HG03095 (cell line): ENCODE measurements around the gene ALG1.

ENCODE experiments used
- ATAC-seq: cut with Tn5 transposase; IDR thresholded peaks from one replicate; pipeline ENCODE4 v1.9.1; 2021; ENCODE audit warnings: moderate library complexity; ENCODE audit not compliant: unreplicated experiment

ALG1 gene

GRCh38 chr16:5071681-5072333 is at the start of gene ALG1:
TSS of gene ALG1 (plus strand) at chr16:5071843. CDS start at chr16:5071850, 7 bp downstream.
- ATAC-seq = peak; percentile 77

DNA sequence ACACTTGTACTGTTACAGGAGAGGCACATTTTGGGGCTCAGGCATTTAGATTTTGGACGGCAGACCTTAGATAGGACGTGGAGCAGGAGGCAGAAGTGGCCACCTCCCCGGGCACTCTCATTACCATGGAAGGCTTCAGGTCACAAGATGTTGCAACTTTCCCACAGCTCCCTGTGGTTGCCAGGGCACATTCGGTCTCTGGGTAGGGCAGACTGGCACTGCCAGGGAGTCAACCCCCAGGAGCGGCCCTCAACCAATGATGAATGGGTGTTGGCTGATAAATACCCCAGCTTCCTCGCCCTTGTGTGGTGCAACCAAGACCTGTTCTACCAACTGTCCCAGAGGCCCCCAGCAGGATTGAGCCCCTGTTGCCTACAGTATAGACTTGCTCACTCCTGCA is 49.1 kb upstream of the ALG1 start:
- no peak for ATAC-seq

DNA sequence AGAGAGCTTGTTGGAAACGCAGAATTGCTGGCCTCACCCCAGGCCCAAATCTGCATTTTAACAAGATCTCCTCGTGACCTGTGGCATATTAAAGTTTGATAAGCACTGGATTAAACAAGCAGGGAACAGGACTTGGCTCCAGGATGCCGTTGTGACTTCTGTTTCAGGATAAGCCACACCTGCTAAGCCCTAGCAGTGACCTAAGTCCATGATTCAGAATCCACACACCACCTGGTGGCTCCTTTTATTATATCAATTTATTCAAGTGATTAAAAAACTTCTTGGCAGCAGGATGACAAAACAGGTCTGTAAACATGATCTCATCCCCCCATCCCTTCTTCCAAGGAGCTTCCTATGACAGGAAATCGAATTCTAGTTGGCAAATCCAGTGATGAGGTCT is 47.0 kb upstream of the ALG1 start:
- no peak for ATAC-seq

- no peak for ATAC-seq
Observed at GRCh38 chr16:5025171-5025632, 46.4 kb upstream of the ALG1 start.

GRCh38 chr16:5026664-5027063 is 45.0 kb upstream of the ALG1 start:
- no peak for ATAC-seq

DNA sequence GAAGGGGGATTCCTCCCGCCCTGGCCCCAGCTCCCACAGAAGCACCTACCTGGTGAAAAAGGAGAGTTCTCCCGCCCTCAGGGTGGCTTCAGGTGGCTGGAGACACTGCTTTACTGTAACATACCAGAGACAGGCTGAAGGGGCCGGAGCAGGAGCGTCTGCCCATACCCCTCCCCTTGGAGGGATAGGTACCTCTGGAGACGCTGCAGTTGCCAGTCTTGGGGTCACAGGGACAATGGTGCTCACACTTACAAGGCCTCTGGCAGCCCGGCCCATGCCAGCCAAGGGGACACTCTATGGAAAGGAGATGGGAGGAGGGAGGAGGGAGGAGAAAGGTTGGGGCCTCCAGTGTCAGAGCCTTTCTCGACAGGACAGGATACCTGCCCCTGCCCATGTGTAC is 44.6 kb upstream of the ALG1 start:
- no peak for ATAC-seq

- no peak for ATAC-seq
Observed at GRCh38 chr16:5027575-5028235, 43.9 kb upstream of the ALG1 start.

GRCh38 chr16:5028950-5029475 is 42.6 kb upstream of the ALG1 start:
- ATAC-seq = no peak

DNA sequence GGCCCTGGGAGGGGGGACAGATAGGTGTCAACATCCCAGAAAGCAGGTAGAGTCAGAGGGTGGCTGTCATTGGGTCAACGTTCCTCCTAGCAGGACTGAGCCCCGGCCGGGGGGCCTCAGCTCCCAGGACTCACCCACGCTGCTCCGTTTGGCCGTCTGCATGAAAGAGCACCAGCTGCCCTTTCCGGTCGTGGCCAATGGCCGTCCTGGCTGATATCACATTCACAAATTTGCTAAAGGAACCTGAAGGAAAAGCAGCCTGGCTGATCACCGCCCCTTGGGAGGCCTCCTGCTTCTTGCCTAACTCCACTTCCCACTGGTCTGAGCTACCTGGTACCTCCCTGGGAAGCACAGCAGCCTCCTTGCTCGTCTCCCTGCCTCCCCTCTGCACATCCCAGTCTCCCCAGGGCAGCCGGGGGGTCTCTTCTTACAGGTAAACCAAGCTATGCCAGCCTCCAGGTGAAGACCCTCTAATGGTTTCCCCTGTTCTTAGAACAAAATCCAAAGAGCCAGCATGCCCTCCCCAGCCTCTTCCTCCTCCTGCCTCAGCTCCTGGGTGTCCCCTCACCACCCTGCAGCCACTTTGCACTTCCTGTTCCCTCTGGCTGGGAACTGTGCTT is 41.3 kb upstream of the ALG1 start:
- no peak for ATAC-seq

DNA sequence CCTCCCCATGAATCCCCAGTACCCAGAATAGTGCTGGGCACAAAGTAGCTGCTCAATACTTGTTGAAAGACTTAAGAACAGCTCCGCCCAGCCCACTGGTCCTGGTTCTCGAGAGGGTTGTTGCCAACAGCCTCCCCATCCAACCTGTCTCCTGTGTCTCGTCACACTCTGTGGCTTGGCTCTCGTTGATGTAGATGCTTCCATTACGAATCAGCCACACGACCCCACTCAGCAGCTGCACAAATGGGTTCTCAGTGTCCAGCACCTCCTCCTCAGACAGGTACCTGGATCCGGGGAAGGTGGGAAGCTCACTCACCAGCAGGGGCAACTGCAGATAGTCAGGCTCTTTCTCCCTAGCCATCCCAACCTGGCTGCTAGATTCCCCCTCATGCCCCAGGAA is 40.0 kb upstream of the ALG1 start:
- no peak for ATAC-seq

DNA sequence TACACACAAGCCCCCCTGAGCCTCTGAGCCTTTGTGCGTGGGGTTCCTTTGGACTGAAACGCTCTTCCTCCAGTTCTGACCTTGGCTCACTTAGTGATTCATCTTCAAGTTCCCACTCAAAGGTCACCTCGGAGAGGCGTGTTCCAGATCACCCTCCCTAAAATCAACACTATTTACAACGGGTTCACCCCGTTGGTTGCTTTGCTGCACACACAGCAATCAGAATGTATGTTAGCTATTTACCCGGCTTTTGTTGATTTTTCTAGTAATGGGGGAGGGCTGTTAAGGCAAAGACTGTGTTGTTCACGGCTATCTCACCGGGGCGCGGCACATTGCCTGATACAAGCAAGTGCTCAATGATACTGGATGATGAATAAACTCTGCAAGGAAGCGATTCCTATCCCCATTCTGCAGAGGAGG is 38.9 kb upstream of the ALG1 start:
- ATAC-seq = no peak

DNA sequence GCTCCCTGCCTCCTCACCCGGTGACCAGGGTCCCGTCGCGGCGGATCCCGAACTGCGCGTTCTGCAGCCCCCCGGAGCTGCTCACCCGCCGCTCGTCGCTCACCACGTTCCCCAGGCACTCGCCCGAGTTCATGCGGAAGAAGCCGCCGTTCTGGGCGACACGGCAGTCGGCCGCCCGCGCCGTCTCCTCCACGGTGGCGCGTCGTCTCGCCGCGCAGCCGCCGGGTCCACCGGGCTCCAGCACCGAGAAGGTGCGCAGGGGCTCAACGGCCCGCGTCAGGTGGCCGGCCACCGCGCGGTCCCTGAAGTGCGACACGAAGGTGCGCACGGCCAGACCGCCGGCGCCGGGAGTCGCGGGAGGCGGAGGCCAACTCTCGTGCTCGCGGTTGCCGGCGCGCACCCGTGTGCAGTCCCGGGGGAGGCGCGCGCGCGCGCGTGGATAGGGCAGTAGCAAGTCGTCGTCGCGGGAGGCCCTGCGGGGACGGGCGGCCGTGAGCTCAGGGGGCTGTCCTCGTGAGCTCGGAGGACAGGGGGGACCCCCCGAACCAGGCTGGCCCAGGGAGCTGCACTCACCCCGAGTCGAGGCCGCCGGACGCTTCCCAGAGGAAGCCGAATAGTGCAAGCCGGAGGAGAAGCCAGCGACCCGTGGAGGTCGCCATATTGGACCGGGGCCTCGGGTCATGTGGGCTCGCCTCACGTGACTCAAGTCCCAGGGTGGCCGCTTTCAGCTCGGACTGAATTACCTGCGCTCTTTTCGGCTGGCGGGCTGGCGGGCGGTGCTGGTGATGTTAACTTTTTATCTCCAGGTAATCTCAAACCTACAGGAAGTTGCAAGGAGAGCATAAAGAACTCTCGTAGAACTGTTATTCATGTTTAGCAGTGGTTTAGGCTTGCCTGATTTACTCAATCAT is 38.1 kb upstream of the ALG1 start, which contains the start of gene NAGPA:
TSS of gene NAGPA (minus strand) at position 680 of the 911 bp plus-strand sequence. CDS start at position 659, 21 bp downstream.
- peak; percentile 84 for ATAC-seq

- no peak for ATAC-seq
Observed at GRCh38 chr16:5034167-5034523, 37.5 kb upstream of the ALG1 start.

DNA sequence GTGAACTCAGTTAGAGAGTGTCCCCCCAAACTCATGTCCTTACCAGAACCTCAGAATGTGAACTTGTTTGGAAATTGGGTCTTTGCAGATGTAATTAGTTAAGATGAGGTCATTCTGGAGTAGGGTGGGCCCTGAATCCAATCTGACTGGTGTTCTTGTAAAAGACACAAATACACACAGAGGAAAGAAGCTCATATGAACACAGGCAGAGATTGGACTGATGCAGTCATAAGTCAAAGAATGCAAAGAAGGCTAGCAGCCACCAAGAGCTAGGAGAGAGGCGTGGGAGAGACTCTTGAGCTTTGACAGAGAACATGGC is 35.8 kb upstream of the ALG1 start:
- ATAC-seq = no peak

DNA sequence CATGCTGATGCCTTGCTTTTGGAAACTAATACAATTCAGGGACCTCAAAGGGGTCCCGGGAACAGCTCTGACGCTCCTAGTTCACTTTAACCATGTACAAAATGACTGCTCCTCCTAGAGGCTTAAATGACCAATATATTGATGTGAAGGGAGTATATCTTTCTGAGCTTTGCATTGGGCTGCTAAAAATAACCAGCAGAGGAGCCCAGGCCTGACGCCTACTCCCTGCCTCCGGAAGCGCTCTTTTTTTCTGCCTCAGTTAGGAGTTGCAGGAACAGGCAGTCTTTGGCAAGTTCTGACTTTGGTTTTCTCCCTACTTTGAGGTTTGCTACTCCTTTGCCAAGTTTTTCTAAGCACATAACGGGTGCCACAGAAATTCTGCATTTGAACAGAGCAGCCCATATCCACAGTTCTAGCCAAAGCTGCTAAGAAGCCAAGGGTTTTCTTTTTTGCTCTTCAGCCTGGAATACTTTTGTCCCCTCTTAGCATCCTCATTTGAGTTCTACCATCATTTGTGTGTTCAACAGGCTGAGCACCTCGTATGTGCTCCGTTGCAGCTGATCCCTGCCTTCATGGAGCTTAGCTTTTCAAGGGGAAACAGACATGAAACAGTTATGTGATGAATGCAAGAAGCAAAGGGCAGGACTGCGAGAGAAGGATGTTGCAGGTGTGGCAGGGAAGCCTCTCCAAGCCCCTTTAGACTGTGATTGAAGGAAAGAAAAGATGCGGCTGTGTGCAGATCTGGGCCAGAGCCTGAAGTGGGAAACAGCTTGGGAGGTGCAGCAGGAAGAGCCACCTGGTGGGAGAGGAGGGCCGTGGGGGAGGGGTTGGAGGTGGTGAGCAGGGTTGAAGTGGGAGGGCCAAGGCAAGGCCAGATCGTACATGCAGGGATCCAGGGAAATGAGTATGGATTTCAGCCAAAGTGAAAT is 35.2 kb upstream of the ALG1 start:
- no peak for ATAC-seq

DNA sequence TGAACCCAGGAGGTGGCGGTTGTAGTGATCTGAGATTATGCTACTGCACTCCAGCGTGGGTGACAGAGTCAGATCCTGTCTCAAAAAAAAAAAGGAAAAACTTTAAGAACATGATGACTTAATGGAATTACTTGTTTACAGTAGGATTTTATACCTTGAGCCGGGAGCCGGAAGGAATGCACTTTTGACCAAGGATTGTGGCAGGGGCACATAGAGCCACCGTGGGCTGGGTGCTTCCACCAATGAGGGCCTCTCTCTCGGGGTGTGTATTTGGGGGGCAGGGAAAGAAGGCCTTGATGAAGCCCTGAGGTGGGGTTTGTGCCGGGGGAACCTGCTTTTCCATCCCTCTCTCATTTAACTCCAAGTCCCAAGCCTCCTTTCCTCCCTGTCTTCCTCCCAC is 31.2 kb upstream of the ALG1 start:
- no peak for ATAC-seq

GRCh38 chr16:5041600-5042133 is 30.0 kb upstream of the ALG1 start:
- peak; percentile 78 for ATAC-seq

- ATAC-seq = no peak
Observed at GRCh38 chr16:5042574-5043171, 29.0 kb upstream of the ALG1 start.

GRCh38 chr16:5044011-5044540 is 27.6 kb upstream of the ALG1 start:
- no peak for ATAC-seq
